SK-N-MC (cell line): ENCODE results near the gene RANBP17.

Experiments used
- DNase-seq: peaks from one replicate; pipeline ENCODE4 v3.0.0-alpha.2; 2011; ENCODE audit warnings: low read depth, low spot score
- H3K27ac ChIP-seq: fragments of 200-600 bp; sonication (generic); 2 replicates; pipeline ENCODE4 v1.5.1; 2016; ENCODE audit warnings: mixed run types
- H3K36me3 ChIP-seq: fragments of 200-600 bp; sonication (generic); 2 replicates; pipeline ENCODE4 v1.6.1; 2017; ENCODE audit warnings: antibody characterized with exemption, low read length, mixed read lengths; ENCODE audit not compliant: insufficient read depth
- H3K4me3 ChIP-seq: fragments of 200-600 bp; sonication (generic); 2 replicates; pipeline ENCODE4 v1.5.1; 2016
- H3K9ac ChIP-seq: fragments of 200-600 bp; sonication (generic); 2 replicates; pipeline ENCODE4 v1.8.0; 2017; ENCODE audit warnings: mixed run types, mixed read lengths; ENCODE audit not compliant: insufficient read length
- H3K9me3 ChIP-seq: fragments of 200-600 bp; sonication (generic); 2 replicates; pipeline ENCODE4 v1.6.1; 2017; ENCODE audit warnings: low read depth, mild to moderate bottlenecking, antibody characterized with exemption, low read length, moderate library complexity, mixed read lengths
- EZH2 ChIP-seq: fragments of 200-600 bp; sonication (generic); IDR thresholded peaks from one replicate; pipeline ENCODE4 v1.6.1; 2017; ENCODE audit warnings: antibody characterized with exemption
- FOXP2 ChIP-seq: optimal IDR thresholded peaks from 2 replicates; pipeline ENCODE3; 2011; ENCODE audit warnings: mild to moderate bottlenecking, moderate library complexity; ENCODE audit not compliant: insufficient read depth; ENCODE audit errors: extremely low read length, control extremely low read depth
- POLR2AphosphoS5 ChIP-seq: IDR thresholded peaks from 2 replicates; pipeline ENCODE4 v1.6.1; 2012; ENCODE audit warnings: mild to moderate bottlenecking, low read depth, low read length, borderline replicate concordance

Gene RANBP17

DNA sequence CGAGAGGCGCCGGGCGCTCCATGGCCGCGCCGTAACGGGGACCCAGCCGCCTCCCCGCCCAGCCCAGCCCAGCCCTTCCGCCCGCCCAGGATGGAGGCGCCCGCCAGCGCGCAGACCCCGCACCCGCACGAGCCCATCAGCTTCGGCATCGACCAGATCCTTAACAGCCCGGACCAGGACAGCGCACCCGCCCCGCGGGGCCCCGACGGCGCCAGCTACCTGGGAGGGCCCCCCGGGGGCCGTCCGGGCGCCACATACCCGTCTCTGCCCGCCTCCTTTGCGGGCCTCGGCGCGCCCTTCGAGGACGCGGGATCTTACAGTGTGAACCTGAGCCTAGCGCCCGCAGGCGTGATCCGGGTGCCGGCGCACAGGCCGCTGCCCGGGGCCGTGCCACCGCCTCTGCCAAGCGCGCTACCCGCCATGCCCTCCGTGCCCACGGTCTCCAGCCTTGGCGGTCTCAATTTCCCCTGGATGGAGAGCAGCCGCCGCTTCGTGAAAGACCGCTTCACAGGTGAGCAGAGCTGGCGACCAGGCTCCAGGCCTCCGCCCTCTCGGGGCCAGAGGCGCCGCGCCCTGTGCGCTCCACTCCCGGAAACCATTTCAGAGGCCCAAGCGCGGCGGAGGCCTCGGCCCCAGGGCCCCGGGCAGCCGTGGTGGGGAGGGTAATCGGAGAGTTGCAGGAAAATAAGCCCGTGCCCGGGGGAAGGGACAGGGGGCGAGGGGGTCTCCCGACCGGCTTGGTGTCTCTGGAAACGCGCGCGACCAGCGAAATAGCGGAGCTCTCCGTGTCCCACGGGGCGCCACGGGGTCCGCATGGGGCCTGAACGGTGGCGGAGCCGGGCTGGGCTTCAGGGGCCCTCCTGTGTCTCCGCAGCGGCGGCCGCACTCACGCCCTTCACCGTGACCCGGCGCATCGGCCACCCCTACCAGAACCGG lies 447.7 kb downstream of the RANBP17 start:
- Histone ChIP-seq H3K36me3 (no peaks in the 10 kb centered on the region), H3K4me3 (no peak overlapping the region), H3K27ac (no peak overlapping the region), H3K9ac (no peak overlapping the region), H3K9me3 (no peaks in the 10 kb centered on the region)
- DNase-seq = no peak
- TF ChIP-seq EZH2 (no peak), POLR2AphosphoS5 (no peak), FOXP2 (no peak)

DNA sequence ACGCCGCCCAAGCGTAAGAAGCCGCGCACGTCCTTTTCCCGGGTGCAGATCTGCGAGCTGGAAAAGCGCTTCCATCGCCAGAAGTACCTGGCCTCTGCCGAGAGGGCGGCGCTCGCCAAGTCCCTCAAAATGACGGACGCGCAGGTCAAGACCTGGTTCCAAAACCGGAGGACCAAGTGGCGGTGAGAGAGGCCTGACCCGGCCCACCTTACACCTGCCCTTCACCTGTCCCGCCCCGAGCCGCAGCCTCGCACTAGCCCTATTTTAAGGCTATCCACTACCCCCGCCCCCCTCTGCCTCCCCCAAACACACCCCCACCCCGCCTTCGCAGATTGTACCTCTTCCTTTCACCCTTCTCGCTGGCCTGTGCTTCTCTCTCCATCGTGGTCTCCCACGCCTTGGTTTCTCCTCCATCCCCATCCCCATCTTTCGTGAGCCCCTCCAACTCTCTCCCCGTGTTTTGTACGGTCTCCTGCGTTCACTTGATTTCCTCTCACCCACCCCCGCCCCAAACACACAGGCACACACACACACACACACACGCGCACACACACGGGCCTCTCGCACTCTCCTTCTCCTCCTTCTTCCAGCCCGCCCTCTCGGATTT lies 448.5 kb downstream of the RANBP17 start:
- DNase-seq = no peak
- Histone ChIP-seq H3K36me3 (no peaks in the 10 kb centered on the region), H3K9ac (no peak overlapping the region), H3K27ac (no peak overlapping the region), H3K9me3 (no peaks in the 10 kb centered on the region), H3K4me3 (no peak overlapping the region)
- TF ChIP-seq EZH2 (no peak), FOXP2 (no peak), POLR2AphosphoS5 (no peak)

DNA sequence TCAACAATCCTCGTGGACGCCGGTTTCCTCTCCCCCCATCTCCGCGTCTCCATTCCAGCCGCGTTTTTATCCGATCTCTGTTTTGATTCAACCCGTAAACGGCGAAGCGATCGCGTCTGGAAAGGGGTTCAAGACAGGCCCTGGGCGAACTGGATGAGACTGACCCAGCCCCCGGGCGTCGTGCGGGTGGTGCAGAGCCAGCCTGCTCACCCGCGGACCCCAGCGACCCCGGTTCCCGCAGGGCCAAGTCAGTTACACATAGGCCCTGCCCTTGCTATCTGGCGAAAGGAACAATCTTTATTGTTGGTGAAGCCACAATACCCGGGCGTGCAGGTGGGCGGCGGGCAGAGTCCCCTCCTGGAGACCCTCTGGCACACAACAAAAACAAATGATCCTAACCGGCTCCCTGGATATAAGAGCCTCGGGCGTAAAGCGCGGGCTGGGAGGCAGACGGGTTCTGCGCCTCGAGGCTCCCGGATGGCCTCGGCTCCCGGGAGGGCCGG lies 449.1 kb downstream of the RANBP17 start:
- TF ChIP-seq FOXP2 (no peak), POLR2AphosphoS5 (no peak), EZH2 (no peak)
- H3K36me3 ChIP-seq = no peaks in the 10 kb centered on the region
- no peak overlapping the region for H3K9ac ChIP-seq
- peak overlapping the region; percentile 47; the same call in 1 of the 2 replicates for H3K4me3 ChIP-seq
- no peak overlapping the region for H3K27ac ChIP-seq
- no peak for DNase-seq
- H3K9me3 ChIP-seq = no peaks in the 10 kb centered on the region

DNA sequence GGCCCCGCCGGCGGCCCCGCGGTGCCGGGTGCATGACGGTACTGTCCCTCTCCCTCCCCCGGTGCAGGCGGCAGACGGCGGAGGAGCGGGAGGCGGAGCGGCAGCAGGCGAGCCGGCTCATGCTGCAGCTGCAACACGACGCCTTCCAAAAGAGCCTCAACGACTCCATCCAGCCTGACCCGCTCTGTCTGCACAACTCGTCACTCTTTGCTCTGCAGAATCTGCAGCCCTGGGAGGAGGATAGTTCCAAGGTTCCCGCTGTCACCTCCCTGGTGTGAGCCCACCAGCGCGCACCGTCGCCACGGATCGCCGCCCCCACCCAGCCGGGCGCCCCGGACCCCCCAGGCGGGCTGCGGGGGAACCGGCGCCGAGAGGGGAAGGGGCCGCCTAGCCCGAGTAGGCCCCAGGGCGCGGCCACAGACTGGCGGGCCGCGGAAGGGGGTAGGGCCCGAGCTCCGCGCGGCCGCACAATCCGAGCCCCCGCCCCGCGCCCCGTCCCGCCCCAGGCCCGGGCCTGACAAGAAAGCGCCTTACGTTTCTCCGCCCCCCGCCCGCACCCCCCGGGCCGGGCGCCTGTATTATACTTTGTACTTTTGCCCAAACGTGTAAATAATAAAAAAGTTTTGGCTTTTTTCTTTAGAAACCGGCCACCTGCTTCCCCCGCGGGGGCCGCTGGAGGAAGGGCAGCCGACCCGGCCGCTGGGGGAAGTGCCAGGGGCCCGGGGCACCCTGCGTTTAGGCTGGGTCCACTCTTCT lies 449.7 kb downstream of the RANBP17 start:
- TF ChIP-seq EZH2 (no peak), POLR2AphosphoS5 (no peak), FOXP2 (no peak)
- DNase-seq = no peak
- Histone ChIP-seq H3K27ac (no peak overlapping the region), H3K9me3 (no peaks in the 10 kb centered on the region), H3K36me3 (no peaks in the 10 kb centered on the region), H3K4me3 (peak overlapping the region; percentile 47), H3K9ac (no peak overlapping the region)

DNA sequence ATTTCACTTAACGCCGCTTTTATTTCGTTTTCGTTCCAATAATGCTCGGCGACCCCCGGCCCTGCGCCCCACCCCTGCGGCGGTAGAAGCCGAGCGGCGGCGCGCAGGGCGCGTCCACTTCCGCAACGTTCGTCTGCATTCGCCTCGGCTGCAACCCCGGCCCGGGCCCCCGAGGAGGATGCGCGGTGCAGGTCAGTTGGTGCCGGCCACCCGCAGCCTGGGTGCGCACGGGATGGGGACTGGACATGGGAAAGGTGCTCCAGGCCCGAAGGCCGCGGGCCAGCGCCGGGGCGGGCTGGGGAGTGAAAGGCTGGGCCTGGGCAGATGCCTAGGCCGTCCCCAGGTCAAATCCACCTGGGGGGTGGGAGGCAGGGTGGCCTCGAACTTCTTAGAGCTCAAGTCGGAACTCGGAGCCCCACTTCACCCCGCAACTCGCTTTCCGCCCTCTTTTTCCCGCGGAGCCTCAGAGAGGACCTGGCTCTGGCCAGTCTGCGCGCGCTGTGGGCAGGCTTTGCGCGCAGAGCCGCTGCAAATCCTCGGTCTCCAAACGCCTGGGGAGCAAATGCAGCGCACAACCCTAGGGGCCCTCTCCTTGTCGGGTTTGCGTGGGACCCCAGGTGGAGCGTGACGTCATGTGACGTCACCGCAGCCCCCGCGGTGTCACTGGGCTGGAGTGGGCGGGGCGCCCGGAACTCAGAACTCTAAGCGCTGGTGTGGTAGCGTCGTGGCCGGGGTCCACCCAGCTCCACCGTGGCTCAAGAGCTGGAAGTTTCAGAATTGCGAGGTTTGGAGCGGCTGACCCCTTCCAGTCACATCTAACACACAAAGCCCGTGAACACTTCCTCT lies 450.5 kb downstream of the RANBP17 start:
- Histone ChIP-seq H3K36me3 (no peaks in the 10 kb centered on the region), H3K9me3 (no peaks in the 10 kb centered on the region), H3K4me3 (no peak overlapping the region), H3K9ac (no peak overlapping the region), H3K27ac (no peak overlapping the region)
- TF ChIP-seq EZH2 (no peak), FOXP2 (no peak)
- no peak for DNase-seq

DNA sequence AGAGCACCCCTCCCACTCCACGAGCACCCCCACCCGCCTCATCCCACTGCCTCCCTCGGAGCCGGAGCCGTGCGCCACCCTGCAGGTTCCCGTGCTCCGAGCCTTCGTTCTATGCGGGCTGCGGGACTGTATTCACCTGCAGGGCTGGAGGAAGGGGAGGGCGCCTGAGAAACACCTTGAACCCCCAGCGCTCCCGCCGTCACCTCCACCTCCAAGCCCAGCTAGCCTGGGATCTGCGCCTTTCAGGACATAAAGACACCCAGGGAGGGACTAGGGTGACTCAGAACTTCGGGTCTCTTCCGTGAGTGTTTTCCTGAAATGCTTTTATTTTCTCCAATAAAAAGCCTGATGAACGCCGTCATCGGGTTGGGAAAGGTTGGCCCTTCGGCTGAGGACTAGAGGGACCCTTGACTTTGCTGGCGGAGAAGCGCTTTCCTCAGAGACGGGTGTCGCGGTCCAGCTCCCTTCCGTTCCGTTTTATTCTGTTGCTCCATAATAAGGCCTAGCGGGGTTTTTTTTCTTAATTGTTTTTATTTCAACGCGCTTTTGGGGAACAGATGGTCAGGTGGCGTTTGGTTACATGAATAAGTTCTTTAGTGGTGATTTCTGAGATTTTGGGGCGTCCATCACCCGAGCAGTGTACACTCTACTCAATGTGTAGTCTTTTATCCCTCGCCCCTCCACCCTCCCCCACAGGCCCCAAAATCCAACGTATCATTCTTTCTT lies 451.8 kb downstream of the RANBP17 start:
- Histone ChIP-seq H3K4me3 (no peak overlapping the region), H3K27ac (no peak overlapping the region), H3K9me3 (no peaks in the 10 kb centered on the region), H3K9ac (no peak overlapping the region), H3K36me3 (no peaks in the 10 kb centered on the region)
- no peak for DNase-seq
- TF ChIP-seq EZH2 (no peak), FOXP2 (no peak), POLR2AphosphoS5 (no peak)

DNA sequence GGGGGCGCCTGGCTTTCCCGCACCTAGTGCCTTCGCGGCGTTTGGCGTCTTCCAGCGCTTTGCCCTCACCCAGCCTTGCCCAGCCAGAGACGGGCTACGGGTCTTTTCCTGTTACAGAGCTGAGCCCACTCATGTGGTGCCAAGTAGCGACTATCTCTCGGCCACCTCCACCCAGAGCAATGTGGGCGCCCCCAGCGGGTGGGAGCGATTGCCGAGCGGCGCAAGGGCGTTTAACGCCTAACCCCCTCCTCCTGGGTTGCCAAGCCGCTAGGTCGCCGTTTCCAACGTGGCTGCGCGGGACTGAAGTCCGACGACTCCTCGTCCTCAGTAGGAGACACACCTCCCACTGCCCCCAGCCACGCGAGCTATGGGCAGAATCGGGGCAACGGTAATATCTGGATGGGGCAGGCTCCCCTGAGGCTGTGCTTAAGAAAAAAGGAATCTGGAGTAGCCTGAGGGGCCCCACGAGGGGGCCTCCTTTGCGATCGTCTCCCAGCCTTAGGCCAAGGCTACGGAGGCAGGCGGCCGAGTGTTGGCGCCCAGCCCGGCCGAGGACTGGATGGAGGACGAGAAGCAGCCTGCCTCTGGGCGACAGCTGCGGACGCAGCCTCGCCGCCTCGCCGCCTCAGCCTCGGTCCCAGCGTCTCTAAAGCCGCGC lies 453.0 kb downstream of the RANBP17 start:
- H3K9me3 ChIP-seq = no peaks in the 10 kb centered on the region
- H3K4me3 ChIP-seq = no peak overlapping the region
- no peak overlapping the region for H3K27ac ChIP-seq
- DNase-seq = no peak
- H3K36me3 ChIP-seq = no peaks in the 10 kb centered on the region
- no peak for TF ChIP-seq POLR2AphosphoS5
- TF ChIP-seq EZH2 = no peak
- TF ChIP-seq FOXP2 = no peak
- H3K9ac ChIP-seq = no peak overlapping the region
